EH (cell line): ENCODE measurements around the gene ACOT11.

Experiments used
- DNase-seq: peaks from one replicate; pipeline ENCODE4 v3.0.0-alpha.2; 2015; ENCODE audit warnings: low read depth

The ACOT11 gene

GRCh38 chr1:54645806-54646676 lies 98.0 kb downstream of the ACOT11 start:
- DNase-seq = no peak

GRCh38 chr1:54649130-54649898 lies 101.3 kb downstream of the ACOT11 start:
- no peak for DNase-seq

GRCh38 chr1:54649921-54650320 lies 101.9 kb downstream of the ACOT11 start:
- DNase-seq = no peak

- DNase-seq = no peak
Measured at GRCh38 chr1:54650417-54650816, 102.4 kb downstream of the ACOT11 start.

GRCh38 chr1:54651608-54652007 lies 103.6 kb downstream of the ACOT11 start:
- no peak for DNase-seq

- no peak for DNase-seq
Measured at GRCh38 chr1:54652168-54652567, 104.1 kb downstream of the ACOT11 start.

- DNase-seq = peak; percentile 48
Measured at GRCh38 chr1:54653036-54653435, 105.0 kb downstream of the ACOT11 start.

- no peak for DNase-seq
Measured at GRCh38 chr1:54658164-54658913, 110.3 kb downstream of the ACOT11 start.
